HEK293 (cell line): ENCODE measurements around the gene FBXW5.

Source experiments
- CTCF ChIA-PET: fragments of 350-600 bp; formaldehyde crosslinking; extraction: SDS; loops from one replicate; lab custom pipeline; 2021; ENCODE audit warnings: antibody characterized with exemption; lab: Yijun Ruan, JAX
- POLR2A ChIA-PET: fragments of 300-600 bp; formaldehyde crosslinking; extraction: SDS; loops from one replicate; lab custom pipeline; 2020; ENCODE audit warnings: antibody characterized with exemption, inconsistent platforms; lab: Yijun Ruan, JAX
- H3K27ac ChIP-seq: fragments of 200-500 bp; sonication (Bioruptor generic); 2 replicates; pipeline ENCODE4 v1.5.1; 2014; ENCODE audit warnings: low read depth, low read length, control low read depth, inconsistent platforms; ENCODE audit errors: extremely low read depth
- H3K36me3 ChIP-seq, 2 experiments: fragments of 200-500 bp in 1 of 2; sonication (Bioruptor generic) in 1 of 2; 1 replicate in 1 of 2; 2 replicates in 1 of 2; pipeline ENCODE4 v1.5.1; 2014 to 2017; ENCODE audit warnings: inconsistent platforms in 2 of 2, low read length in 2 of 2; ENCODE audit not compliant: control insufficient read depth in 2 of 2, insufficient read depth in 1 of 2
- H3K4me1 ChIP-seq: fragments of 200-500 bp; sonication (Bioruptor generic); 2 replicates; pipeline ENCODE4 v1.5.1; 2014; ENCODE audit warnings: mild to moderate bottlenecking, low read length, inconsistent platforms; ENCODE audit not compliant: control insufficient read depth, insufficient read depth
- H3K4me3 ChIP-seq: 2 replicates; pipeline ENCODE4 v1.5.1; 2011; ENCODE audit warnings: low read depth, mild to moderate bottlenecking, control low read depth, low read length, moderate library complexity
- H3K9me3 ChIP-seq: fragments of 200-500 bp; sonication (Bioruptor generic); 2 replicates; pipeline ENCODE4 v1.5.1; 2014; ENCODE audit warnings: low read depth, low read length, inconsistent platforms; ENCODE audit not compliant: control insufficient read depth, insufficient read depth
- BCL11B ChIP-seq: fragments of 450-650 bp; formaldehyde crosslinking; IDR thresholded peaks from 2 replicates; pipeline ENCODE4 v1.5.1; 2016; ENCODE audit warnings: low read depth, missing biosample characterization, missing genetic modification characterization
- GLI2 ChIP-seq: fragments of 450-650 bp; formaldehyde crosslinking; IDR thresholded peaks from 2 replicates; pipeline ENCODE4; 2017; ENCODE audit warnings: missing biosample characterization, missing genetic modification characterization, low read depth, borderline replicate concordance
- MEIS1 ChIP-seq: sonication (generic); formaldehyde crosslinking; IDR thresholded peaks from 2 replicates; pipeline ENCODE4 v1.8.1; 2022; ENCODE audit warnings: missing genetic modification reagents, mild to moderate bottlenecking, borderline replicate concordance
- PRDM1 ChIP-seq: fragments of 450-650 bp; formaldehyde crosslinking; IDR thresholded peaks from 2 replicates; pipeline ENCODE4; 2016; ENCODE audit warnings: missing biosample characterization, missing genetic modification characterization
- SALL2 ChIP-seq: fragments of 450-650 bp; formaldehyde crosslinking; IDR thresholded peaks from 2 replicates; pipeline ENCODE4 v1.5.0; 2017; ENCODE audit warnings: missing biosample characterization, mild to moderate bottlenecking, missing genetic modification characterization, borderline replicate concordance
- SCRT2 ChIP-seq: fragments of 450-650 bp; formaldehyde crosslinking; IDR thresholded peaks from 2 replicates; pipeline ENCODE4 v1.5.1; 2016; ENCODE audit warnings: missing biosample characterization, missing genetic modification characterization
- TRIM28 ChIP-seq: IDR thresholded peaks from 2 replicates; pipeline ENCODE4 v1.6.1; 2011; ENCODE audit warnings: low read length, control low read depth, borderline replicate concordance
- WT1 ChIP-seq: fragments of 450-650 bp; formaldehyde crosslinking; IDR thresholded peaks from 2 replicates; pipeline ENCODE4 v1.5.1; 2016; ENCODE audit warnings: missing biosample characterization, missing genetic modification characterization
- ZBTB17 ChIP-seq: fragments of 450-650 bp; formaldehyde crosslinking; IDR thresholded peaks from 2 replicates; pipeline ENCODE4 v1.5.1; 2016; ENCODE audit warnings: missing biosample characterization, missing genetic modification characterization
- ZNF121 ChIP-seq: fragments of 450-650 bp; formaldehyde crosslinking; IDR thresholded peaks from 2 replicates; pipeline ENCODE4 v1.5.1; 2016; ENCODE audit warnings: missing biosample characterization, missing genetic modification characterization
- ZNF324 ChIP-seq: fragments of 450-650 bp; formaldehyde crosslinking; IDR thresholded peaks from 2 replicates; pipeline ENCODE4 v1.5.1; 2016; ENCODE audit warnings: missing biosample characterization, missing genetic modification characterization
- ZNF423 ChIP-seq: fragments of 450-650 bp; formaldehyde crosslinking; IDR thresholded peaks from 2 replicates; pipeline ENCODE4 v1.5.1; 2016; ENCODE audit warnings: missing biosample characterization, missing genetic modification characterization
- ZNF548 ChIP-seq: fragments of 450-650 bp; formaldehyde crosslinking; IDR thresholded peaks from 2 replicates; pipeline ENCODE4 v1.5.1; 2016; ENCODE audit warnings: missing biosample characterization, missing genetic modification characterization
- ZNF560 ChIP-seq: fragments of 450-650 bp; formaldehyde crosslinking; IDR thresholded peaks from 2 replicates; pipeline ENCODE4 v1.5.1; 2017; ENCODE audit warnings: missing biosample characterization, missing genetic modification characterization, borderline replicate concordance
- ZNF600 ChIP-seq: fragments of 450-650 bp; formaldehyde crosslinking; IDR thresholded peaks from 2 replicates; pipeline ENCODE4 v1.5.1; 2016; ENCODE audit warnings: missing biosample characterization, missing genetic modification characterization
- ZSCAN23 ChIP-seq: fragments of 450-650 bp; formaldehyde crosslinking; IDR thresholded peaks from 2 replicates; pipeline ENCODE4 v1.5.1; 2016; ENCODE audit warnings: missing biosample characterization, missing genetic modification characterization
- TF ChIP-seq, protein P1 (sequence below): fragments of 450-650 bp; formaldehyde crosslinking; IDR thresholded peaks from 2 replicates; pipeline ENCODE4 v1.5.1; 2017; ENCODE audit warnings: missing biosample characterization, missing genetic modification characterization

Gene FBXW5

DNA sequence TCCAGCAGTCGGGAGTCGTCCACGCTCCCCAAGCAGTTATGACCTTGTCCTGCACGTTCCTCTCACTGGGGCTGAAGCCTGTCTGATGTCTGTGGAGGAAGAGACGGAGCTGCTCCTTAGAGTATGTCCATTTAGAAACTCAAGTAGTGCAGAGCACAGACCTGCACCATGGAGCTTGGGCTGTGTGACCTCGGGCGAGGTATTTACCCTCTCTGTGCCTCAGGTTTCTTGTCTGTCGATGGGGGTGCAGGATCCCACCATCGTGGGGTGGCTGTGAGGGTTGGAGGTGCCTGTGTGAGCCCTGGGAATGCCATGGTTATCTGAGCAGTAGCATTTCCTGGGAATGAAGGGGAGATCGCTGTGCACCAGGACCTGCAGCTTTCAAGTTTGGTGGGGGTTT, 44.0 kb downstream of the FBXW5 start:
- H3K4me3 ChIP-seq, result no peak overlapping the region
- H3K36me3 ChIP-seq, result peaks cover 15 to 57% of the 10 kb centered on the region in 2 experiments; a peak in 2 of 3 replicates
- no peaks in the 10 kb centered on the region for H3K9me3 ChIP-seq
- H3K4me1 ChIP-seq, result no peaks in the 10 kb centered on the region
- ChIA-PET CTCF (interaction anchor here (0.8 kb wide), 1 partner anchor 129 kb away, joined by 5 read pairs; no protein-coding TSS in a partner anchor), POLR2A (no interaction called here)
- H3K27ac ChIP-seq, result no peak overlapping the region
- TF ChIP-seq SCRT2 (tag by site-specific recombination) (no peak), ZNF121 (tag by site-specific recombination) (no peak), MEIS1 (CRISPR knock-in tag) (no peak), TRIM28 (no peak), ZBTB17 (no peak), ZSCAN23 (no peak), ZNF548 (tag by site-specific recombination) (no peak), ZNF560 (no peak), WT1 (tag by site-specific recombination) (no peak)
- TF ChIP-seq, protein P1, sequence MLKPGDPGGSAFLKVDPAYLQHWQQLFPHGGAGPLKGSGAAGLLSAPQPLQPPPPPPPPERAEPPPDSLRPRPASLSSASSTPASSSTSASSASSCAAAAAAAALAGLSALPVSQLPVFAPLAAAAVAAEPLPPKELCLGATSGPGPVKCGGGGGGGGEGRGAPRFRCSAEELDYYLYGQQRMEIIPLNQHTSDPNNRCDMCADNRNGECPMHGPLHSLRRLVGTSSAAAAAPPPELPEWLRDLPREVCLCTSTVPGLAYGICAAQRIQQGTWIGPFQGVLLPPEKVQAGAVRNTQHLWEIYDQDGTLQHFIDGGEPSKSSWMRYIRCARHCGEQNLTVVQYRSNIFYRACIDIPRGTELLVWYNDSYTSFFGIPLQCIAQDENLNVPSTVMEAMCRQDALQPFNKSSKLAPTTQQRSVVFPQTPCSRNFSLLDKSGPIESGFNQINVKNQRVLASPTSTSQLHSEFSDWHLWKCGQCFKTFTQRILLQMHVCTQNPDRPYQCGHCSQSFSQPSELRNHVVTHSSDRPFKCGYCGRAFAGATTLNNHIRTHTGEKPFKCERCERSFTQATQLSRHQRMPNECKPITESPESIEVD (tag by site-specific recombination), result no peak
- TF ChIP-seq, all 188 proteins: peak for 0

DNA sequence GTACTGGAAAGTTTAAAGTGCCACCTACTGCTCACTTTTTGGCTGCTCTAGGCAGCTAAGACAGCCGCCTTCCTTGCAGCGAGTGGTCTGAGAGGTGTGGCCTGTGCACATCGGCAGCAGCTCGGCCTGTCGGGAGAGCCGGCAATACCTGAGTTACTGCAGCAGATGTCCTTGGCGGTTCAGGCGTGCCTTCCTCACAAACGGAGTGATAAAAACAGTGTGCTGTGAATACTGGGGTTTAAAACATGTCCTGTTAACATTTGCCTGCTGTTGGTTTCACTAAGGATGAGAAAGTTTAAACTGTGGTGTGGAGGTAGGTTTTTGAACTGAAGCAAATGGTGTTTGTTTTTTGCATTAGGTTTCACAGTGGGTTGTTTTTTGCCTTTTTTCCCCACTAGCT, 45.3 kb downstream of the FBXW5 start:
- Histone ChIP-seq H3K9me3 (no peaks in the 10 kb centered on the region), H3K4me3 (no peak overlapping the region), H3K4me1 (no peaks in the 10 kb centered on the region), H3K36me3 (peaks cover 13 to 52% of the 10 kb centered on the region in 2 experiments; a peak in 2 of 3 replicates), H3K27ac (no peak overlapping the region)
- POLR2A ChIA-PET, result no interaction called here
- TF ChIP-seq ZNF324 (tag by site-specific recombination) (no peak), BCL11B (tag by site-specific recombination) (no peak), PRDM1 (tag by site-specific recombination) (0 out of 2 replicates have a peak, but pooled peaks have one; percentile 19), ZNF423 (tag by site-specific recombination) (no peak), SALL2 (no peak), GLI2 (tag by site-specific recombination) (no peak)
- CTCF ChIA-PET, result interaction anchor here (0.6 to 0.9 kb wide), 2 partner anchors 522 to 674 kb away, joined by 4 read pairs; no protein-coding TSS in a partner anchor

DNA sequence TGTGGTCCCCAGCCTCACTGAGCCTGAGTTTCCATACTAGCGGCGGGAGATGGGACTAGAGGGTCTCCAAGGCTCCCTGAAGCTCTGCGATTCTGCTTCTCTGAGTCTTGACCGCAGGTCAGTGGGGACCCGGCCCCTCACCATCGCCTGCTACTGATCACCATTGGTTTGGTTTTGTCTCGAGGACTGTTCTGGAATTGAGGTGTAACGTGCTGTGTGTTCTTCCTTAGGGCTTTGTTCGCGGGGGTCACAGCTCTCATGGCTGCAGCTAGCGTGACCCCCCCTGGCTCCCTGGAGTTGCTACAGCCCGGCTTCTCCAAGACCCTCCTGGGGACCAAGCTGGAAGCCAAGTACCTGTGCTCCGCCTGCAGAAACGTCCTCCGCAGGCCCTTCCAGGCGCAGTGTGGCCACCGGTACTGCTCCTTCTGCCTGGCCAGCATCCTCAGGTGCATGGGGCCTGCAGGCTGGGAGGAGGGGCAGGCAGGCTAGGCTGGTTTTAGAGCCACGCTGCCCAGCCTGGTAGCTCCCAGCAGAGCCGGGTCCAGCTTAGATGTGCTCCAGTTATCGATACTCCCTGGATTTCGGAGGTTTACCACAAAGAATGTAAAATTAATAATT, 45.9 kb downstream of the FBXW5 start:
- no peak overlapping the region for H3K27ac ChIP-seq
- CTCF ChIA-PET, result interaction anchor here (0.6 to 0.9 kb wide), 2 partner anchors 55 to 522 kb away, joined by 4 read pairs; no protein-coding TSS in a partner anchor

More for the DNA sequence above, 45.9 kb downstream of the FBXW5 start:
- Histone ChIP-seq H3K4me3 (no peak overlapping the region), H3K9me3 (no peaks in the 10 kb centered on the region), H3K36me3 (peaks cover 10 to 52% of the 10 kb centered on the region in 2 experiments; a peak in 2 of 3 replicates), H3K4me1 (no peaks in the 10 kb centered on the region)
- TF ChIP-seq, protein P1 (tag by site-specific recombination), result no peak
- 0 out of 2 replicates have a peak, but pooled peaks have one; percentile 54 for TF ChIP-seq ZNF600
- POLR2A ChIA-PET, result interaction anchor here (0.6 to 0.7 kb wide), 2 partner anchors 51 to 137 kb away, joined by 3 read pairs; no protein-coding TSS in a partner anchor
